ENCODE data around the gene RHOBTB3. TPM values are rescaled to one million over a fixed set of nuclear protein-coding genes. Genes with fewer than 3 reads are reported as not detected.

Gene RHOBTB3
- total RNA-seq, 4 donors from 2014 or later: 40.1 to 95.7 (median 71.0) TPM

GRCh38 chr5:95797301-95797700 is 66.2 kb downstream of the RHOBTB3 start:
- DNase-seq: no peak
- Histone ChIP-seq H3K4me1 (peaks cover 0 to 29% (median 0%) of the 10 kb centered on the region in 4 donors), H3K36me3 (peaks cover 0 to 5% (median 0%) of the 10 kb centered on the region in 3 donors), H3K4me3 (no peak overlapping the region), H3K27me3 (no peaks in the 10 kb centered on the region), H3K27ac (no peak overlapping the region), H3K9me3 (no peaks in the 10 kb centered on the region)
- TF ChIP-seq POLR2A (IDR thresholded peaks at IDR 0.05) (no peak), CTCF (IDR thresholded peaks at IDR 0.05) (no peak)

- Histone ChIP-seq H3K9me3 (no peaks in the 10 kb centered on the region), H3K36me3 (no peaks in the 10 kb centered on the region), H3K4me3 (no peak overlapping the region), H3K4me1 (peaks cover 0 to 30% (median 0%) of the 10 kb centered on the region in 4 donors), H3K27ac (no peak overlapping the region), H3K27me3 (no peaks in the 10 kb centered on the region)
- no peak for TF ChIP-seq POLR2A (IDR thresholded peaks at IDR 0.05)
- no peak for TF ChIP-seq CTCF (IDR thresholded peaks at IDR 0.05)
- DNase-seq: no peak
Measured at GRCh38 chr5:95798048-95798447, 66.9 kb downstream of the RHOBTB3 start.

- TF ChIP-seq POLR2A (IDR thresholded peaks at IDR 0.05): no peak
- TF ChIP-seq CTCF (IDR thresholded peaks at IDR 0.05): no peak
- Histone ChIP-seq H3K9me3 (no peaks in the 10 kb centered on the region), H3K4me3 (no peak overlapping the region), H3K27ac (peak overlapping the region in 1 of 4 donors; percentile 70), H3K27me3 (no peaks in the 10 kb centered on the region), H3K36me3 (no peaks in the 10 kb centered on the region), H3K4me1 (peaks cover 0 to 30% (median 0%) of the 10 kb centered on the region in 4 donors)
- DNase-seq: no peak
Measured at GRCh38 chr5:95798545-95798944, 67.4 kb downstream of the RHOBTB3 start.

- H3K27ac ChIP-seq: peak overlapping the region in 2 of 4 donors; percentile 8 to 70
- H3K27me3 ChIP-seq: no peaks in the 10 kb centered on the region
- H3K9me3 ChIP-seq: no peaks in the 10 kb centered on the region
- H3K4me3 ChIP-seq: no peak overlapping the region
- no peak for TF ChIP-seq CTCF (IDR thresholded peaks at IDR 0.05)
- no peak for TF ChIP-seq POLR2A (IDR thresholded peaks at IDR 0.05)
- DNase-seq: peak in 1 of 3 donors; percentile 76
- no peaks in the 10 kb centered on the region for H3K36me3 ChIP-seq
- peaks cover 0 to 30% (median 0%) of the 10 kb centered on the region in 4 donors for H3K4me1 ChIP-seq
Measured at GRCh38 chr5:95799191-95799835, 68.2 kb downstream of the RHOBTB3 start.

- TF ChIP-seq POLR2A (IDR thresholded peaks at IDR 0.05): no peak
- no peak for TF ChIP-seq CTCF (IDR thresholded peaks at IDR 0.05)
- DNase-seq: no peak
- no peak overlapping the region for H3K27ac ChIP-seq
Measured at GRCh38 chr5:95800553-95800952, 69.4 kb downstream of the RHOBTB3 start.

More at GRCh38 chr5:95800553-95800952, 69.4 kb downstream of the RHOBTB3 start:
- Histone ChIP-seq H3K27me3 (no peaks in the 10 kb centered on the region), H3K4me3 (no peak overlapping the region), H3K36me3 (no peaks in the 10 kb centered on the region), H3K4me1 (peaks cover 0 to 30% (median 0%) of the 10 kb centered on the region in 4 donors), H3K9me3 (no peaks in the 10 kb centered on the region)
